HG03342 (cell line): Measurements from ENCODE around the gene CD8B.
"Not testable (repeated sequence)": the region's sequence is repeated elsewhere in the genome, so short reads cannot be mapped to it uniquely, and the experiment has no call there.

Source experiments
- ATAC-seq: cut with Tn5 transposase; IDR thresholded peaks from one replicate; pipeline ENCODE4 v1.9.1; 2021; ENCODE audit warnings: mild to moderate bottlenecking, moderate library complexity; ENCODE audit not compliant: unreplicated experiment

CD8B gene

GRCh38 chr2:86861628-86862379 lies at the start of gene CD8B:
TSS of gene CD8B (minus strand) at chr2:86861886. CDS start at chr2:86861865, 21 bp downstream.
- ATAC-seq, result not testable (repeated sequence)

GRCh38 chr2:86905868-86906267 lies 44.2 kb upstream of the CD8B start:
- ATAC-seq, result not testable (repeated sequence)

GRCh38 chr2:86900687-86901086 lies 39.0 kb upstream of the CD8B start:
- ATAC-seq, result not testable (repeated sequence)

- ATAC-seq, result not testable (repeated sequence)
These were observed 24.3 kb upstream of the CD8B start for GRCh38 chr2:86886026-86886425.

GRCh38 chr2:86882865-86883264 lies 21.2 kb upstream of the CD8B start:
- not testable (repeated sequence) for ATAC-seq

- ATAC-seq, result not testable (repeated sequence)
These were observed 20.5 kb upstream of the CD8B start for GRCh38 chr2:86882118-86882665.

GRCh38 chr2:86878986-86879385 lies 17.3 kb upstream of the CD8B start:
- ATAC-seq, result not testable (repeated sequence)

- not testable (repeated sequence) for ATAC-seq
These were observed 9.3 kb upstream of the CD8B start for GRCh38 chr2:86870941-86871340.

GRCh38 chr2:86868895-86869468 lies 7.3 kb upstream of the CD8B start:
- not testable (repeated sequence) for ATAC-seq

GRCh38 chr2:86862380-86862703 lies 656 bp upstream of the CD8B start:
- ATAC-seq, result not testable (repeated sequence)

- ATAC-seq, result not testable (repeated sequence)
These were observed 511 bp downstream of the CD8B start for GRCh38 chr2:86861175-86861574.

GRCh38 chr2:86860573-86860972 lies 1.1 kb downstream of the CD8B start:
- ATAC-seq, result not testable (repeated sequence)

GRCh38 chr2:86857688-86858087 lies 4.0 kb downstream of the CD8B start:
- ATAC-seq, result not testable (repeated sequence)

GRCh38 chr2:86856498-86856897 lies 5.2 kb downstream of the CD8B start:
- ATAC-seq, result not testable (repeated sequence)

GRCh38 chr2:86855981-86856380 lies 5.7 kb downstream of the CD8B start:
- ATAC-seq, result not testable (repeated sequence)

GRCh38 chr2:86851581-86851980 lies 10.1 kb downstream of the CD8B start:
- not testable (repeated sequence) for ATAC-seq

- not testable (repeated sequence) for ATAC-seq
These were observed 19.0 kb downstream of the CD8B start for GRCh38 chr2:86842607-86843234.

- ATAC-seq, result not testable (repeated sequence)
These were observed 20.4 kb downstream of the CD8B start for GRCh38 chr2:86841330-86841729.

GRCh38 chr2:86839871-86840548 lies 21.7 kb downstream of the CD8B start:
- not testable (repeated sequence) for ATAC-seq

GRCh38 chr2:86839455-86839854 lies 22.2 kb downstream of the CD8B start:
- ATAC-seq, result not testable (repeated sequence)

GRCh38 chr2:86837714-86838113 lies 24.0 kb downstream of the CD8B start:
- not testable (repeated sequence) for ATAC-seq
